ENCODE data around the gene PTPN23. TPM values are rescaled to one million over a fixed set of nuclear protein-coding genes. Genes with fewer than 3 reads are reported as not detected.

PTPN23 gene
- total and polyA plus RNA-seq, 2 of the 8 experiments (the other 6 are each of a cell fraction or from before 2014, with no cell fraction given): 2.9 to 46.7 TPM

DNA sequence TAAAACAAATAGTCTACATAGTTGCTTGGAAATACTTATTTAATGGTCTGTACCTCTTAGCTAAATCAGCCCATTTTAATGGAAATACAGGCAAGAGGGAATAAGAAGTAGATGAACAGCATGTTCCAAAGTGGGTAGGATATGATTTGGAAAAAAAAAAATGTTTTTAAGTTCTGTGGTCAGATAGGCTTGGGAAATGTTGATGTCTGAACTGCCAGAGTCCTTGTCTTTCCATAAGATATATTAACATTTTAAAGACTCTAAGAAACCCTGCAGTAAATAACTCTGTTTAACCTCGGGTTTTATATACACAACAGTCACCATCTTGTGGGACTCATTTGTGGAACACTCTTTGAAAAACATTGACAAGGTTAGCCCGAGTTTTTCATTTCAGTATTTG lies 40.0 kb upstream of the PTPN23 start:
- no peak overlapping the region for H3K23ac ChIP-seq (ENCODE audit: insufficient read length)
- H2BK120ac ChIP-seq (replicated peaks; ENCODE audit: low read depth, low read length): no peak overlapping the region
- peaks cover 10 to 54% (median 37%) of the 10 kb centered on the region in 4 experiments; a peak in 7 of 8 replicates for H3K36me3 ChIP-seq (ENCODE audit: control insufficient read depth in 2 of 4, insufficient read depth in 4 of 4, low read length in 3 of 4)
- no peak overlapping the region for H2AK5ac ChIP-seq (ENCODE audit: low read depth, low read length)
- H3K79me2 ChIP-seq (ENCODE audit: control insufficient read depth in 1 of 2, insufficient read depth in 2 of 2, low read length in 2 of 2): no peaks in the 10 kb centered on the region
- H3K4me3 ChIP-seq (ENCODE audit: extremely low read depth in 1 of 4, insufficient read depth in 2 of 4, low read depth in 3 of 4, low read length in 4 of 4): no peak overlapping the region
- H3K4me2 ChIP-seq (ENCODE audit: insufficient read depth in 1 of 2, low read depth in 2 of 2, low read length in 2 of 2): no peak overlapping the region
- H3K9me3 ChIP-seq (ENCODE audit: insufficient read depth in 2 of 2, low read depth in 1 of 2, low read length in 1 of 2): no peaks in the 10 kb centered on the region
- H3K9ac ChIP-seq (replicated peaks in 1 of 4; ENCODE audit: extremely low read depth in 1 of 4, low read depth in 3 of 4, low read length in 3 of 4): no peak overlapping the region
- no peak overlapping the region for H3K4ac ChIP-seq (replicated peaks; ENCODE audit: insufficient read length, low read depth, low read length)
- H3K79me1 ChIP-seq (ENCODE audit: low read depth, low read length): no peaks in the 10 kb centered on the region; the same call in 1 of the 2 replicates
- H3K27ac ChIP-seq (ENCODE audit: low read depth, low read length): no peak overlapping the region
- H3K27me3 ChIP-seq (replicated peaks in 1 of 4; ENCODE audit: control insufficient read depth in 3 of 4, extremely low read depth in 1 of 4, insufficient read depth in 3 of 4, low read length in 3 of 4): no peaks in the 10 kb centered on the region
- no peak for FAIRE-seq
- ChIA-PET CTCF (ENCODE audit: partially characterized antibody) (no interaction called here), POLR2A (ENCODE audit: partially characterized antibody) (no interaction called here)
- H4K20me1 ChIP-seq (replicated peaks in 1 of 2; ENCODE audit: control insufficient read depth in 1 of 2, insufficient read depth in 2 of 2, low read length in 2 of 2): peaks cover 0 to 2% of the 10 kb centered on the region in 2 experiments
- whole genome bisulfite sequencing, 2 experiments (ENCODE audit: extremely low coverage in 1 of 2, insufficient coverage in 1 of 2, insufficient read length in 1 of 2, insufficient replicate concordance in 2 of 2, low coverage in 1 of 2, low lambda C conversion rate in 2 of 2, missing lambda C conversion rate in 1 of 2): 81% methylated on average over 2 of the region's 2 CpGs; no CpG with 5 or more reads in 1 of the 2 experiments
- H3K14ac ChIP-seq (ENCODE audit: insufficient read length): no peak overlapping the region
- no peak overlapping the region for H4K8ac ChIP-seq (ENCODE audit: extremely low read depth, insufficient read depth, low read length)
- no peak overlapping the region for H2BK5ac ChIP-seq (ENCODE audit: low read depth, low read length)
- H2BK20ac ChIP-seq (ENCODE audit: low read length): no peak overlapping the region
- no peak overlapping the region for H3K56ac ChIP-seq (replicated peaks; ENCODE audit: insufficient read length, low read depth, low read length)
- H2BK15ac ChIP-seq (ENCODE audit: low read length): no peak overlapping the region
- no peak for DNase-seq (ENCODE audit: low read depth in 1 of 2, low spot score in 2 of 2)
- no peak overlapping the region for H2AFZ ChIP-seq (ENCODE audit: low read length)
- H3K23me2 ChIP-seq (ENCODE audit: low read depth, low read length): no peaks in the 10 kb centered on the region
- no peak overlapping the region for H4K5ac ChIP-seq (ENCODE audit: insufficient read length, low read depth, low read length)
- no peak overlapping the region for H4K91ac ChIP-seq (replicated peaks; ENCODE audit: insufficient read length, low read length)
- no peak overlapping the region for H2BK12ac ChIP-seq (ENCODE audit: low read depth, low read length)
- no peak overlapping the region for H3K18ac ChIP-seq (ENCODE audit: extremely low read depth, low read length)
- H3K4me1 ChIP-seq (replicated peaks in 1 of 4; ENCODE audit: control insufficient read depth in 3 of 4, insufficient read depth in 4 of 4, low read length in 3 of 4): no peaks in the 10 kb centered on the region
- no peak for TF ChIP-seq SIX5 (IDR thresholded peaks at IDR 0.05; ENCODE audit: low read depth, low read length)
- TF ChIP-seq, protein P1, sequence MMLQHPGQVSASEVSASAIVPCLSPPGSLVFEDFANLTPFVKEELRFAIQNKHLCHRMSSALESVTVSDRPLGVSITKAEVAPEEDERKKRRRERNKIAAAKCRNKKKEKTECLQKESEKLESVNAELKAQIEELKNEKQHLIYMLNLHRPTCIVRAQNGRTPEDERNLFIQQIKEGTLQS (IDR thresholded peaks at IDR 0.05; ENCODE audit: insufficient read depth, low read depth, low read length): no peak
- TF ChIP-seq PHF8 (conservative IDR thresholded peaks at IDR 0.05; ENCODE audit: low read depth, low read length): no peak
- no peak for TF ChIP-seq NANOG (IDR thresholded peaks at IDR 0.05; ENCODE audit: insufficient read depth, low read depth, low read length, poor library complexity, severe bottlenecking)
- TF ChIP-seq CHD1 (IDR thresholded peaks at IDR 0.05; ENCODE audit: low read depth, low read length): no peak
- no peak for TF ChIP-seq SRF (IDR thresholded peaks at IDR 0.05; ENCODE audit: low read depth, low read length)
